Measurements from ENCODE around the gene CNOT11.
"Not testable (repeated sequence)": the region's sequence is repeated elsewhere in the genome, so short reads cannot be mapped to it uniquely, and the experiment has no call there.

CNOT11 gene

DNA sequence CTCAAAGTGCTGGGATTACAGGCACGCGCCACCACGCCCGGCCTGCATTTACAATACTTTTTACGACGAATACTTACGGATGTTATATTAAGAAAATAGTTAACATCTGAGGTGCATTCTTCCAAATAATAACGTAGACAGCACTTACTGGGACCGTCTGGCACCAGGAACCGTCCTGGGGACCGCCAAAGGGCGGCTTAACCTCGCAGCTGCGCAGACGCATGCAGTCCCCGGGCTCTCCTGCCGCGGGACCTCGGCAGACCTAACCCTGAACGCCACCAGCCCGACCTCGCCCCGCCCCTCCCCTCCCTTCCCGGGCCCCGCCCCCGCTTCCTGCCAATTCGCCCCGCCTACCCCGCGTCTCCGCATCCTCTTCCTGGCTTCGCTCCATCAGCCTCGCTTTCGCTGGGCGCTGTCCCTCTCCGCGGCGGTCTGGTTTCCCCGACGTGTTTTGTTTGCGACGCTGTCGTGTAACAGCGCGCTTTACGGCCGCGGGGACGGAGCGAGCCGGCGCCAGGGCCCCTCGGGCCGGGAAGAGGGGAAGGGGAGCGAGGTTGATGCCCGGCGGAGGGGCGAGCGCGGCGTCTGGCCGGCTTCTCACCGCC lies at the start of gene CNOT11:
Gene CNOT11 (plus strand): TSS at position 479 of the 605 bp plus-strand sequence. CDS start 79 bp downstream, at position 558.
- peak; percentile 98 for DNase-seq

DNA sequence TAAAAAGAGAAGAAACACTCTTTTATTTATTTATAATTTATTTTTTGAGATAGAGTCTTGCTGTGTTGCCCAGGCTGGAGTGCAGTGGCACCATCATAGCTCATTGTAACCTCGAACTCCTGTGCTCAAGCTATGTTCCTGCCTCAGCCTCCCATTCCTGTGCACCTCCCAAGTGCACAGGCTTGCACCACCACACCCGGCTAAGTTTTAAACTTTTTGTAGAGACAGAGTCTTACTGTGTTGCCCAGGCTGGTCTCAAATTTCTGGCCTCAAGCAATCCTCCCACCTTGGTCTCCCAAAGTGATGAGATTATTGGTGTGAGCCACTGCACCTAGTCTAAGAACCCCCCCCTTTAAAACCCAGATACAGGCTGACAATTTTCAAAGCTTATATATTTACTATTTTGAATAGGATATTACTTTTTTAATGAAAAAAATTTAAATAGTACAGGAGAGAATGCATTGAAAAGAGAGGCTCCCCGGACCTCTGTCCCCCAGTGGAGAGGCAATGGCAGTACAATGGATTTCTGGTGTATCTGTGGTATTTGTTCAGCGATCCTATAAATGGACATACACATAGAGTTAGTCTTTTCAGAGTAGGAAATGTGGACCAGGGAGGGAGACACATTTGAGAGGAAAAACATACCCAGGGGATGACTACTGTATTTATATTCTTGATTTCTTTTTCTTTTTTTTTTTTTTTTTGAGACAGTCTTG lies 48.1 kb upstream of the CNOT11 start:
- DNase-seq: no peak

DNA sequence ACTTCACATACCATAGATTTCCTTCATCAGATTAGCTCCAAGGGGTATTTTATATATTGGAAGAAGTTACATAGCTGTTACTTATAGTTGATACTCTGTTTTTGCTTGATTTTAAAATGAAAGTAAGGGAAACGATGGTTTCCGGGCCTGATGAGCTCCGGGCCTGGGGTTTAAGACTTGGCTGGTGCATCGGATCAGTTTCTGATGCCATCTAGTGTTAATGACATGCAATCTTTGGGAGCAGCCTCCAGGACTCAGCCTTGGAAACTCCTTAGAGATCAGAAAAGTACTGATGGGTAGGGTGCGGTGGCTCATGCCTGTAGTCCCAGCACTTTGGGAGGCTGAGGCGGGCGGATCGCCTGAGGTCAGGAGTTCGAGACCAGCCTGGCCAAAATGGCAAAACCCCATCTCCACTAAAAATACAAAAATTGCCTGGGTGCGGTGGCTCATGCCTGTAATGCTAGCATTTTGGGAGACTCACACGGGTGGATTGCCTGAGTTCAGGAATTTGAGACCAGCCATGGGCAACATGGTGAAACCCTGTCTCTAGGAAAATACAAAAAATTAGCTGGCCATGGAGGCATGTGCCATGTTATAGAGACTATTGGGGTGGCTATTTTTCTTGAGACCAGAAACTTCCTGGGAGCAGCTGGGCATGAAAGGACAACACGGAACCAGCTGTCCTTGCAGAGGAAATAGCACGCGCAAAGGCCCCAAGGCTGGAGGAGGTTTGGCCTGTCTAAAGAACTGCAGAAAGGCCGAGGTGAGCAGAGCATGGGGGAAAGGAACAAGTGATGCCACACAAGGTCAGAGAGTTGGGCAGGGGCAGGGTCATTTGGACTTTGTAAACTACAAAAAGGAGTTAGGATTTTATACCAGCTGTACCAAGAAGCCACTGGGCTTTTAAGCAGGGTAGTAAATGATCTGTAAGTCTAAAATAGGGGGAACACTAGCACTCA lies 46.9 kb upstream of the CNOT11 start:
- DNase-seq: peak; percentile 14

DNA sequence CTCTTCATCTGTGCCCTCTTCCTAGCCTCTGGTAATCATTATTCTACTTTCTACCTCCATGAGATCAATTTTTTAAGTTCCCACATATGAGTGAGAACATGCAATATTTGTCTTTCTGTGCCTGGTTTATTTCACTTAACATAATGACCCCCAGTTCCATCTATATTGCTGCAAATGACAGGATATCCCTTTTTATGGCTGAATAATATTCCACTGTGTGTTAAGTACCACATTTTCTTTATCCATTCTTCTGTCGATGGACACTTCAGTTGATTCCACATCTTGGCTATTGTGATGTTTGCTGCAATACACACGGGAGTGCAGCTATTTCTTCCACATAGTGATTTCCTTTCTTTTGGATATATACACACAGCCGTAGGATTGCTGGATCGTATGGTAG lies 43.9 kb upstream of the CNOT11 start:
- DNase-seq: no peak

DNA sequence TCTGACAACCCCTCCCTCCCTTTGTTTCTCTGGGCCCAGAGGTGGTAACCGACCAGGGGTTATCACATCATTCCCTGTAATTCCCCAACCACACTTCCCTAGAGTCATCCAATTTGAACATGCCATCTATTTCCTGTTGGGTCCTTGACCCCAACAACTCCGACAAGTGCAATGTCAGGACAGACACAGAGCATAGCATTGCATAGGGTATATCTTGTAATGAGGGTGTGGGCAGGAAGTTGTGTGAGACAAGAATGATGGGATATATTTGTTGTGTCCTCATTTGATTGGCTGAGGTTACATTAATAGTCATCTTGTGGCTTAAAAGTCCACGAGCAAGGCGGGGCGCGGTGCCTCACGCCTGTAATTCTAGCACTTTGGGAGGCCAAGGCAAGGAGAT lies 33.4 kb upstream of the CNOT11 start:
- no peak for DNase-seq

DNA sequence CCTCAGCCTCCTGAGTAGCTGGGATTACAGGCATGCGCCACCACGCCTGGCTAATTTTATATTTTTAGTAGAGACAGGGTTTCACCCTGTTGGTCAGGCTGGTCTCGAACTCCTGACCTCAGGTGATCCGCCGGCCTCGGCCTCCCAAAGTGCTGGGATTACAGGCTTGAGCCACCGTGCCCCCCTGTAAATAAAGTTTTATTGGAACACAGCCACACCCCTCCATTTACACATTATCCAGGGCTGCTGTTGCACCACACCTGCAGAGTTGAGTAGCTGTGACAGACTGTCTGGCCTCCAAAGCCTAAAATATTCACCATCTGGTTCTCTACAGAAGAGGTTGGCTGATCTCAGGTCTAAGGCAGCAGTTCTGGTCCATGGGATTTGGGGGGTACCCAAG lies 32.6 kb upstream of the CNOT11 start:
- DNase-seq: not testable (repeated sequence)

DNA sequence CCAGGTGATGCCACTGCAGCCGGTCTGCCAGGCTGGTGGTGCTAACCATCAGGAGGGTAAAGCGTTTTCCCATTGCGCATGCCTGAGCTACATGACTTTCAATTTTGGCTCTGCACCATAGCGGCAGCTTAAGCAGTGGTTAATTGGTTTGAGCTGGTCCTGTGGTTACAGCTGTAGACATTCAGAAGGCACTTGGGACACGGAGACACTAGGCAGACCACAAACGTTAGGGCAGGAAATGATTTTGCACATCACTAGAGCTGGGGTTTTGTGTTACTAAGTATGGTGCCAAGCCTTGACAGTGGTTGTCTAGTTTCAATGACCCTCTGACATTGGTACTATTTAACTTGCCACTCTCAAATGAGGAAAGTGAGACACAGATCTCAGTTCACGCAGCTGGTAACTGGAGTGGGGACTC lies 28.9 kb upstream of the CNOT11 start:
- peak; percentile 12 for DNase-seq

DNA sequence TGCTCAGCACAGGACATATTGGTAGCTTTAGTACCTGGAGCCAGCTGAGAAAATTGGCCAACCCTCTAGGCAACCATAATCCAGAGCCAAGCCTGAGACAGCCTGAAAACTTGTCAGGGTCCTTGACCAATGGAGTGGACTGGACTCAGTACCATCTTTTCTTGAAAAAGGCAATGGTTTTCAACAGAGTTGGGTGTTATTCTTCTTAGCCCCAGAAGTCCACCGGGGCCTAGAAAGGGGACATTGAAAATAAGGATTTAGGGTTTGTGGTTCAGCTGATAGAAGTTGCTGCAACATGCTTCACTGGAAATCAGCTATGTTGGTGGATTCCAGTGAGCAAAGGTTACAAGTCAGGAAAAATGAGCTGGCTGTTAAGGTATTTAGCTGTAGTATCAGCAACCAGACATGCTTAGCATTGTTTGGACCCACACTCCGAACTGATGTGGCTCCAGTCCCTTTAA lies 22.1 kb upstream of the CNOT11 start:
- DNase-seq: no peak

DNA sequence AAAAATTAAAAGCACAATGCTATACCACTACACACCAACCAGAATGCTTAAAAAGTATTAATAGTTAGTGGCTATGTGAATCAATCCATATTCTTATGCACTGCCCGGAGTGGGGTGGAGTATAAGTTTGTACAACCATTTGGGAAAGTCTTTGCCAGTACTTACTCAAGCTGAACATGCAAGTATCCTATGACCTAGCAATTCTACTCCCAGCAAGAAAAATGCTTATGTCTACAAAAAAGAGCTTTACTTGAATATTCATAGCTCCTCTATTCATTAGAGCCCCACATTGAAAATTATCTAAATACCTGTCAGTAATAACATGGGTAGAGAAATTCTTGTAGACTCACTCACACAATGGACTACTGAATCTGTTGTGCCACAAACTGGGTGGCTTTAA lies 21.4 kb upstream of the CNOT11 start:
- DNase-seq: no peak

DNA sequence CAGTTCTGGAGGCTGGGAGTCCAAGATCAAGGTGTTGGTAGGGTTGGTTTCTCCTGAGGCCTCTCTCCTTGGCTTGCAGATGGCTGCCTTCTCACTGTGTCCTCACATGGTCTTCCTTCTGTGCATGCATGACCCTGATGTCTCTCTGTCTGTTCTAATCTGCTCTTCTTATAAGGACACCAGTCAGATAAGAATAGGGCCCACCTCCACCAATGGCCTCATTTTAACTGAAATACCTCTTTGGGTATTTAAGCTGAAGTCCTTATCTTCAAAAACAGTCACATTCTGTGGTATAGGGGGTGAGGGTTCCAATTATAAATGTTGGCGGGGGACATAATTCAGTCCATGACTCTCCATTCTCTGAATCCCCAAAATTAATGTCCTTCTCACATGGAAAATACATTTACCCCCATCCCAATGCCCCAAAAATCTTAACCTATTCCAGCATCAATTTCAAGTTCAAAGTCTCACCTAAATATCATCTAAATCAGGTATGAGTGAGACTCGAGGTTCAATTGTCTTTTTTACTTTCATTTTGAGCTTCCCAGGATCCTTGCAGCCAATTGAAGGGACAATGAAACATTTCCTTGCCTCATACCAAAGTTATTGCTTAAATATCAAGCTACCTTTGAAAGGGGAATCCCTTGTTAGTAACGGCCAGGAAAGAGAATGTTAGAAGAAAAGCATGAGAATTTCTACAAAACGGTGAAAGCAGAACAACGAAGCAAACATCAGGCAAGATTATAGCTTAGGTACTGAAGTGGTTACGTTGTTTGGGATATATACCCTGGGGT lies 20.6 kb upstream of the CNOT11 start:
- no peak for DNase-seq

DNA sequence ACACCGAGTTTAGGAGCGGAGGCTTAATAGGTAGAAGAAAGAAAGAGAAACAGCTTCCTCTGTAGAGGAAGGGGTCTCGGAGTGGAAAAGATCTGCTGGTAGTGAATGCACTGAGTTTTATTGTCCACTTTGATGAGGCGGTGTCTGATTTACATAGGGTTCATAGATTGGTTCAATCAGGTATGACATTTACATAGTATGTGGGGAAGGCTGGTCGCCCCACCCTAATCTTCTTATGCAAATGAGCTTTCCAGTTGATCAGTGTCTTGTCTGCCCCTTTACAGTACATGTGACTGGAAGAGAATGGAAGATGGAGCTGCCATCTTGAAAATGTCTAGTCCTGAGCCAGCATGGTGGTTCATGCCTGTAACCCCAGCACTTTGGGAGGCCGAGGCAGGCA lies 19.9 kb upstream of the CNOT11 start:
- DNase-seq: no peak

DNA sequence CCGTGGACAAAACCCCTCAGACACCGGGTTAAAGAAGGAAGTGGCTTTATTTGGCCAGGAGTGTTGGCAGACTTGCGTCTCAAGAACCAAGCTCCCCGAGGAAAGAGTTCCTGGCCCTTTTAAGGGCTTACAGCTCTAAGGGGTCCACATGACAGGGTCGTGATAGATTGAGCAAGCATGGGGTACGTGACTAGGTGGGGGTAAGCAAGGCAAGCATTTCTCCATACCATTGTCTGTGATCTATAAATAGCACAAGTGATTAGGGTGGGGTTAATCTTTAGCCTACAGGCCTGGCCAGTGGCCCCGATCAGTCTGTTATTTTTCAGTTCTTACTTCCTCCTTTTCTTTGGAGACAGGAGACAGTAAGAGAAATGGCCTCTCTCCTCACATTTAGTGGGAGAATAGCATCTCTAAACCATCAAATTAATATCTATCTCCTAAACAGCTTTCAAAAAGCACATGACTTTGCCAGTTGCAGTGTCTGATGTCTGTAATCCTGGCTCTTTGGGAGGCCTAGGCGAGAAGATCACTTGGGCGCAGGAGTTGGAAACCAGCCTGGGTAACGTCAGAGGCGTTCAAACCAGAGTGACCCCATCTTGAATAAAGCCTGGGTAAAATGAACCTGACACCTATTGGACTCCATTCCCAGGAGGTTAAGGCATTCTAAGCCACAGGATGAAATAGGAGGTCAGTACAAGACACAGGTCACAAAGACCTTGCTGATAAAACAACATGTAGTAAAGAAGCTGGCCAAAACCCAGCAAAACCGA lies 18.3 kb upstream of the CNOT11 start:
- DNase-seq: no peak

DNA sequence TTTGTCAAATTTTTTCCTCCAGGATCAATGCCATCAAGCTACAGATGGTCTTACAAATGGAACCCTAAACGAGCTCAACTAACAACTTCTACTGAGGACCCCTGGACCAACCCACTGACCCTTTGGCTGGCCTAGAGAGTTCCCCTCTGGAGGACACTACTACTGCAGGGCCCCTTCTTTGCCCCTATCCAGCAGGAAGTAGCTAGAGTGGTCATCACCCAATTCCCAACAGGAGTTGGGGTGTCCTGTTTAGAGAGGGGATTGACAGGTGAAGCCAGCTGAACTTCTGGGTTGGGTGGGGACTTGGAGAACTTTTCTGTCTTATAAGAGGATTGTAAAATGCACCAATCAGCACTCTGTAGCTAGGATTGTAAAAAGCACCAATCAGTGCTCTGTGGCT lies 16.7 kb upstream of the CNOT11 start:
- DNase-seq: not testable (repeated sequence)

DNA sequence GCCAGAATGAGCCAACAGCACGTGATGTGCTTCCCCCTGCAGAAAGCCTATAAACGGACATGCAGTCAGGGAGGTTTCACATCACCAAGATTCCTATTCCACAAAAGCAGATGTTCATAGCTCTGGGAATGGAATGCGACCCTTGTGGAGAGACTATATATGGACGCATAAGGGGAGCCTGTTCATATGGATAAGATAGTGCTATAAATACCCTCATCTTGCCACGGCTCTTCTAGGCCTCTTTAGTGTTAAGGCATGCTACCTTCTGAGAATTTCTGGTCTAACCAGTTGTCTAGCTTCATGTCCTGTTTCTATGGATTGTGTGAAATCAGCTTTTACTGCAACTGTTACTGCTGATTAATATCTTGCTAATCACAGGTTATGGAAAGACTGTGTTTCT lies 14.7 kb upstream of the CNOT11 start:
- DNase-seq: not testable (repeated sequence)

DNA sequence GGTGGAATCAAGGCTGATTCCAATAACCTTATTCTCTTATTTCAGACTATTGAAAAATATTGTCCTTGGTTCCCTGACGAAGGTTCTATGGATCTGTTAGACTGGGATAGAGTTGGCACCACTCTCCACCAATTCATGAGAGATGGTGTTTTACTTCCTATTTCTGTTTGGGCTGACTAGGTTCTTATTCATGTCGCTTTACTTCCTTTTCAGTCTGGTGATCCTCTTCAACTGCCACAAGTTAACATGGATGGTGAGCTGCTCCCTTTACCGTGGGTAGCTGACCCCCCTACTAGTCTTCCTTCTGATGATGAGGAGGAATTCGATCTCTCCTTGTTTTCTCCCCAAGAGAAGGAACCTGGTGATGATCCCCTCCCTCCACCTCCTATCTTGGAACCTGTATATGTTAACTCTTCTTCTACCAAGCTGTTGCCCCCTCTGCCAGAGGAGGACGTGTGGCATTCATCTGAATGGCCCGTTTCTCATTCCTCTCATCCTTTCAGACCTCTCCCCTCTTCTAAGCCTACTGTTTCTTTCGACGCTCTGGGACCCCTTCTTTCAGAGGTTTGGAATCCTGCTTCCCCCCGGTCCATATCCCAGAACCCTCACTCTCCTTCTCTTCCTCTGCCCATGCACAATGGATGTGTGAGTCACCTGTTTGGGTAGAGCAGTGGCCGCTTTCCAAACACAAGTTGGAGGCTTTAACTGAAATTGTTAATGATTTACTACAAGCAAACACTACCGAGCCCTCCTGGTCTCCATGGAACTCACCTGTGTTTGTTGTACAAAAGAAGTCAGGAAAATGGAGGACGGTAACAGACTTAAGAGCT lies 13.5 kb upstream of the CNOT11 start:
- DNase-seq: no peak

DNA sequence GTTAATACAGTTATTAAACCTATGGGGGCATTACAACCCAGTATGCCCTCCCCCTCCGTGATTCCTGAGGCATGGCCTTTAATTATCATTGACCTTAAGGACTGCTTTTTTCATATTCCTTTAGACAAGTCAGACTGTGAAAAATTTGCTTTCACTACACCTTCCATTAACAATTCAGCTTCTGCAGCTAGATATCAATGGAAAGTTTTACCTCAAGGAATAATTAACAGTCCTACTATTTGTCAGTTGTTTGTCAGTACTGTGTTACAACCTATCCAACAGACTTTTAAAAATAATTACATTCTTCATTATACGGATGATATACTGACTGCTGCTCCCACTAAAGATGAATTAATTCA lies 12.9 kb upstream of the CNOT11 start:
- DNase-seq: not testable (repeated sequence)

DNA sequence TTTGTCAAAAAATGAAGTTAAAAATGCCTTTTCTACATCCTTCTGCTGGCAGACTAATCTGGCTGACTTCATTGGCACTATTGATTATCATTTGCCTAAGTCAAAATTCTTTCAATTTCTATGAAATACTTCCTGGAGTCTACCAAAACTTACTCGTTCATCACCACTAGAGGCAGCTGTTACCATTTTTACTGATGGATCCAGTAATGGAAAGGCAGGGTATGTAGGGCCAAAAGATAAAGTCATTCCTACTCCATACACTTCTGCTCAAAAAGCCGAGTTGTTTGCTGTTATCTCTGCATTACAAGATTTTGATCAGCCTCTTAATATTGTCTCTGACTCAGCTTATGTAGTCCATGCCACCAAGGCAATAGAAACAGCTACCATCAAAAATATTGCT lies 12.0 kb upstream of the CNOT11 start:
- not testable (repeated sequence) for DNase-seq

DNA sequence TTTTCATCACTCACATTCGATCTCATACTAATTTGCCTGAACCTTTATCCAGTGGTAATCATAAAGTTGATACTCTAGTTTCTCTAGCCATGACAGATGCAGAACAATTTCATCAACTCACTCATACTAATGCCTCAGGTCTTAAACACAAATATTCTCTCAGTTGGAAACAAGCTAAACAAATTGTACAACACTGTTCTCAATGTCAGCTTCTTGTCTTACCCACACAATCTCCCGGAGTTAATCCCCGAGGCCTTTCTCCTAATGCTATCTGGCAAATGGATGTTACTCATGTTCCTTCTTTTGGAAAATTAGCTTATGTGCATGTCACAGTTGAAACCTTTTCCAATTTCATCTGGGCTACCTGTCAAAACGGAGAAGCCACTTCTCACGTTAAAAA lies 11.5 kb upstream of the CNOT11 start:
- DNase-seq: no peak

DNA sequence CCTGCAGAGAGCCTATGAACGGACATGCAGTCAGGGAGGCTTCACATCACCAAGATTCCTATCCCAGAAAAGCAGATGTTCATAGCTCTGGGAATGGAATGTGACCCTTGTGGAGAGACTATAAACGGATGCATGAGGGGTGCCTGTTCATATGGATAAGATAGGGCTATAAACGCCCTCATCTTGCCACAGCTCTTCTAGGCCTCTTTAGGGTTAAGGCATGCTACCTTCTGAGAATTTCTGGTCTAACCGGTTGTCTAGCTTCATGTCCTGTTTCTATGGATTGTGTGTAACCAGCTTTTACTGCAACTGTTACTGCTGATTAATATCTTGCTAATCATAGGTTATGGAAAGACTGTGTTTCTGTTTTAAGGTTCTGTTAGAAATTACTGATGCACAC lies 8.3 kb upstream of the CNOT11 start:
- not testable (repeated sequence) for DNase-seq

DNA sequence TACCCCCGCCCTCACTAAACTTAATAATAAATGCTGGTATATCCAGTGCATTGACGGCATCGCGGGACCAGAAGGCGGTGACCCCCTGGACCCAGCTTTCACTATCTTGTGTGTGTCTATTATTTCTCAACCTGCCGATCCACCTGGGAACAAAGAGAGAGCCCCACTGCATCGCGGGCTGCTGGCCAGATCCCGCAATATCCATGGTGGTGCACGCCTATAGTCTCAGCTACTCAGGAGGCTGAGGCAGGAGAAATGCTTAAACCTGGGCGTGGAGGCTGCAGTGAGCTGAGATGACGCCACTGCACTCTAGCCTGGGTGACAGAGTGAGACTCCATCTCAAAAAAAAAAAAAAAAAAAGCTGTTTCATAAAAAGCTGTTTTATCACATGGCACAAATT lies 7.8 kb upstream of the CNOT11 start:
- not testable (repeated sequence) for DNase-seq

DNA sequence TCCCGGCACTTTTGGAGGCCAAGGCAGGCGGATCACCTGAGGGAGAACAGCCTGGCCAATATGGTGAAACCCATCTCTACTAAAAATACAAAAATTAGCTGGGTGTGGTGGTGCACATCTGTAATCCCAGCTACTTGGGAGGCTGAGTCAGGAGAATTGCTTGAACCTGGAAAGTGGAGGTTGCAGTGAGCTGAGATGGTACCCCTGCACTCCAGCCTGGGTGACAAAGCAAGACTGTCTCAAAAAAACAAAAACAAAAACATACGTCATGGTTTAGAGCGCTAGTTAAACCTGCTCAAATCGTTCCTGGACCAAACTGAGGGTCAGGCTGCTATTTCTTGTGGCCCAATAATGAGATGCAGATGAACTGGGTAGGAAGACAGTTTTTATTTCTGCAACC lies 7.2 kb upstream of the CNOT11 start:
- not testable (repeated sequence) for DNase-seq
